ENCODE data around the gene OR2AP1. TPM values are rescaled to one million over a fixed set of nuclear protein-coding genes. Genes with fewer than 3 reads are reported as not detected.
"Not testable (repeated sequence)": the region's sequence is repeated elsewhere in the genome, so short reads cannot be mapped to it uniquely, and the experiment has no call there.

OR2AP1 gene
- polyA plus RNA-seq (ENCODE audit: insufficient read depth in 1 of 5, insufficient read length in 5 of 5, low replicate concordance in 1 of 5), result not detected
- long read RNA-seq, donor 1, result 0 reads
- long read RNA-seq, donor 2, result 0 reads
- long read RNA-seq, donor 3, result 0 reads
- long read RNA-seq, donor 4, result 0 reads
- long read RNA-seq, donor 5, result 0 reads
- long read RNA-seq, donor 6, result 0 reads
- long read RNA-seq, donor 7, result 0 reads
- long read RNA-seq, donor 8, result 0 reads

GRCh38 chr12:55572168-55572567 lies at the start of gene OR2AP1:
OR2AP1 (plus strand) TSS chr12:55572468; CDS start chr12:55574415, 1,947 bp downstream.
- no peak for DNase-seq

- DNase-seq, result not testable (repeated sequence)
These were observed 24.0 kb upstream of the OR2AP1 start for GRCh38 chr12:55548235-55548634.

- no peak for DNase-seq
These were observed 23.5 kb upstream of the OR2AP1 start for GRCh38 chr12:55548756-55549155.

GRCh38 chr12:55549302-55549701 lies 23.0 kb upstream of the OR2AP1 start, which contains the start of gene OR6C4:
OR6C4 (plus strand) TSS chr12:55549602; CDS start chr12:55551227, 1,625 bp downstream.
- no peak for DNase-seq

- DNase-seq, result no peak
These were observed 18.0 kb upstream of the OR2AP1 start for GRCh38 chr12:55554296-55554695.

GRCh38 chr12:55570060-55570459 lies 2.2 kb upstream of the OR2AP1 start:
- DNase-seq, result not testable (repeated sequence)

- DNase-seq, result not testable (repeated sequence)
These were observed 1.6 kb upstream of the OR2AP1 start for GRCh38 chr12:55570689-55571088.

GRCh38 chr12:55582066-55582465 lies 9.8 kb downstream of the OR2AP1 start:
- no peak for DNase-seq

- no peak for DNase-seq
These were observed 13.5 kb downstream of the OR2AP1 start for GRCh38 chr12:55585817-55586216.

GRCh38 chr12:55590152-55590551 lies 17.9 kb downstream of the OR2AP1 start:
- DNase-seq, result not testable (repeated sequence)

GRCh38 chr12:55607821-55608594 lies 35.7 kb downstream of the OR2AP1 start:
- DNase-seq, result no peak

- no peak for DNase-seq
These were observed 38.3 kb downstream of the OR2AP1 start for GRCh38 chr12:55610598-55610997.

GRCh38 chr12:55612646-55613045 lies 40.4 kb downstream of the OR2AP1 start:
- peak in 1 of 2 donors; percentile 21 for DNase-seq

- DNase-seq, result no peak
These were observed 42.5 kb downstream of the OR2AP1 start for GRCh38 chr12:55614764-55615163.

- DNase-seq, result peak; percentile 75 to 87
These were observed 47.3 kb downstream of the OR2AP1 start for GRCh38 chr12:55619354-55620138.

GRCh38 chr12:55624056-55624455 lies 51.8 kb downstream of the OR2AP1 start:
- no peak for DNase-seq

Other genes with a start within 250 kb of the OR2AP1 start
- gene OR6C3, start 241.7 kb upstream of the OR2AP1 start, polyA plus RNA-seq (ENCODE audit: insufficient read depth in 1 of 5, insufficient read length in 5 of 5, low replicate concordance in 1 of 5), result not detected
- gene OR6C75, start 209.5 kb upstream of the OR2AP1 start, polyA plus RNA-seq (ENCODE audit: insufficient read depth in 1 of 5, insufficient read length in 5 of 5, low replicate concordance in 1 of 5), result under 1 TPM; 0.05 to 0.08 (median 0.06) TPM
- not detected for gene OR6C65, start 171.9 kb upstream of the OR2AP1 start, polyA plus RNA-seq (ENCODE audit: insufficient read depth in 1 of 5, insufficient read length in 5 of 5, low replicate concordance in 1 of 5)
- gene OR6C76, start 146.2 kb upstream of the OR2AP1 start, polyA plus RNA-seq (ENCODE audit: insufficient read depth in 1 of 5, insufficient read length in 5 of 5, low replicate concordance in 1 of 5), result not detected
- gene OR6C2, start 128.4 kb upstream of the OR2AP1 start, polyA plus RNA-seq (ENCODE audit: insufficient read depth in 1 of 5, insufficient read length in 5 of 5, low replicate concordance in 1 of 5), result not detected
- not detected for gene OR6C70, start 102.3 kb upstream of the OR2AP1 start, polyA plus RNA-seq (ENCODE audit: insufficient read depth in 1 of 5, insufficient read length in 5 of 5, low replicate concordance in 1 of 5)
- gene OR6C68, start 80.1 kb upstream of the OR2AP1 start, polyA plus RNA-seq (ENCODE audit: insufficient read depth in 1 of 5, insufficient read length in 5 of 5, low replicate concordance in 1 of 5), result not detected
- under 1 TPM in 3 of 5 donors, not detected in 2; 0.03 to 0.04 (median 0.04) TPM for gene OR6C4, start 22.9 kb upstream of the OR2AP1 start, polyA plus RNA-seq (ENCODE audit: insufficient read depth in 1 of 5, insufficient read length in 5 of 5, low replicate concordance in 1 of 5)
- not detected for gene OR10P1, start 64.4 kb downstream of the OR2AP1 start, polyA plus RNA-seq (ENCODE audit: insufficient read depth in 1 of 5, insufficient read length in 5 of 5, low replicate concordance in 1 of 5)
- 10 to 100 TPM; 11.4 to 33.9 (median 27.2) TPM for gene ITGA7, start 135.4 kb downstream of the OR2AP1 start, polyA plus RNA-seq (ENCODE audit: insufficient read depth in 1 of 5, insufficient read length in 5 of 5, low replicate concordance in 1 of 5)
- 10 to 100 TPM; 73.1 to 89.0 (median 80.2) TPM for gene BLOC1S1, start 143.6 kb downstream of the OR2AP1 start, polyA plus RNA-seq (ENCODE audit: insufficient read depth in 1 of 5, insufficient read length in 5 of 5, low replicate concordance in 1 of 5)
- gene RDH5, start 147.9 kb downstream of the OR2AP1 start, polyA plus RNA-seq (ENCODE audit: insufficient read depth in 1 of 5, insufficient read length in 5 of 5, low replicate concordance in 1 of 5), result 10 to 100 TPM in 3 of 5 donors, 1 to 10 TPM in 2; 8.7 to 15.0 (median 10.6) TPM
- gene CD63, start 156.5 kb downstream of the OR2AP1 start, polyA plus RNA-seq (ENCODE audit: insufficient read depth in 1 of 5, insufficient read length in 5 of 5, low replicate concordance in 1 of 5), result 100 to 1,000 TPM; 547 to 835 (median 722) TPM
- 10 to 100 TPM; 14.0 to 19.8 (median 17.4) TPM for gene GDF11, start 170.7 kb downstream of the OR2AP1 start, polyA plus RNA-seq (ENCODE audit: insufficient read depth in 1 of 5, insufficient read length in 5 of 5, low replicate concordance in 1 of 5)
- gene SARNP, start 245.3 kb downstream of the OR2AP1 start, polyA plus RNA-seq (ENCODE audit: insufficient read depth in 1 of 5, insufficient read length in 5 of 5, low replicate concordance in 1 of 5), result 100 to 1,000 TPM; 110 to 148 (median 115) TPM
- 10 to 100 TPM; 20.3 to 26.3 (median 24.4) TPM for gene ORMDL2, start 245.6 kb downstream of the OR2AP1 start, polyA plus RNA-seq (ENCODE audit: insufficient read depth in 1 of 5, insufficient read length in 5 of 5, low replicate concordance in 1 of 5)